Smooth muscle cell (in vitro differentiated cells): Measurements from ENCODE around the gene B4GALT5. TPM values are rescaled to one million over a fixed set of nuclear protein-coding genes. Genes with fewer than 3 reads are reported as not detected.
A peak's percentile ranks its signal among the peaks of the same experiment; 100 is the strongest.

Experiments used
- DNase-seq: peaks from one replicate; lab custom pipeline; 2025; ENCODE audit not compliant: unreplicated experiment; lab: John Stamatoyannopoulos, UW
- H2AFZ ChIP-seq: fragments of 200-600 bp; sonication (generic); 2 replicates; pipeline ENCODE4 v1.6.0; 2016; ENCODE audit warnings: antibody characterized with exemption, low read depth, mild to moderate bottlenecking
- H3F3A ChIP-seq: fragments of 200-600 bp; sonication (generic); 2 replicates; pipeline ENCODE4 v1.6.0; 2017; ENCODE audit warnings: antibody characterized with exemption, low read depth
- H3K27ac ChIP-seq: fragments of 200-600 bp; sonication (generic); 2 replicates; pipeline ENCODE4 v1.5.1; 2016; ENCODE audit warnings: low read depth, mild to moderate bottlenecking
- H3K27me3 ChIP-seq: fragments of 200-600 bp; sonication (generic); 2 replicates; pipeline ENCODE4 v1.6.1; 2016; ENCODE audit warnings: low read depth, mild to moderate bottlenecking
- H3K36me3 ChIP-seq: fragments of 200-600 bp; sonication (generic); 2 replicates; pipeline ENCODE4 v1.5.1; 2016; ENCODE audit warnings: low read depth
- H3K4me1 ChIP-seq: fragments of 200-600 bp; sonication (generic); 2 replicates; pipeline ENCODE4 v1.5.1; 2016; ENCODE audit warnings: low read depth
- H3K4me2 ChIP-seq: fragments of 200-600 bp; sonication (generic); 2 replicates; pipeline ENCODE4 v1.6.0; 2016; ENCODE audit warnings: mild to moderate bottlenecking
- H3K4me3 ChIP-seq: fragments of 200-600 bp; sonication (generic); 2 replicates; pipeline ENCODE4 v1.5.1; 2016; ENCODE audit warnings: mild to moderate bottlenecking
- H3K79me2 ChIP-seq: fragments of 200-600 bp; sonication (generic); 2 replicates; pipeline ENCODE4 v1.6.0; 2016; ENCODE audit warnings: low read depth, mild to moderate bottlenecking
- H3K9ac ChIP-seq: fragments of 200-600 bp; sonication (generic); 2 replicates; pipeline ENCODE4 v1.6.0; 2016; ENCODE audit warnings: low read depth
- H3K9me3 ChIP-seq: fragments of 200-600 bp; sonication (generic); replicated peaks from 2 replicates; pipeline ENCODE4 v1.5.1; 2016; ENCODE audit warnings: low read depth
- H4K20me1 ChIP-seq: fragments of 200-600 bp; sonication (generic); 2 replicates; pipeline ENCODE4 v1.6.0; 2016; ENCODE audit warnings: low read depth
- CTCF ChIP-seq: fragments of 200-600 bp; sonication (generic); IDR thresholded peaks from 2 replicates; pipeline ENCODE4 v1.5.1; 2017; ENCODE audit warnings: borderline replicate concordance, mild to moderate bottlenecking, antibody characterized with exemption; ENCODE audit not compliant: insufficient read depth, poor library complexity, severe bottlenecking
- WGBS: methylation state at CpG from one replicate; pipeline ENCODE4 v1.1.7; 2016; ENCODE audit warnings: low lambda C conversion rate; 5-methylcytosine and 5-hydroxymethylcytosine counted together
- polyA plus RNA-seq: library from polyadenylated mRNA; unstranded; fragments of >200 nt; fragmentation: Nextera tagmentation; extraction: Ambion mirVana; gene quantifications from 2 replicates; pipeline ENCODE4 v1.2.1, GENCODE V29; 2016
- total RNA-seq: library from RNA; depleted of rRNA; stranded (reverse); fragments of >200 nt; gene quantifications from 2 replicates; pipeline ENCODE4 v1.2.3, GENCODE V29; 2014

The B4GALT5 gene
- total and polyA plus RNA-seq, 2 experiments from 2014 or later: 8.2 to 26.0 TPM

GRCh38 chr20:49693435-49694171, 20.1 kb downstream of the B4GALT5 start:
- Histone ChIP-seq H3K9me3 (no peaks in the 10 kb centered on the region), H3K27me3 (no peaks in the 10 kb centered on the region), H3K4me1 (peaks cover 14% of the 10 kb centered on the region), H3K9ac (no peak overlapping the region), H4K20me1 (peaks cover 93% of the 10 kb centered on the region), H3F3A (no peaks in the 10 kb centered on the region), H3K4me2 (no peak overlapping the region), H3K36me3 (no peaks in the 10 kb centered on the region), H2AFZ (no peak overlapping the region), H3K4me3 (no peak overlapping the region), H3K27ac (peak overlapping the region; percentile 25), H3K79me2 (peaks cover 100% of the 10 kb centered on the region)
- DNase-seq: no peak
- no peak for TF ChIP-seq CTCF
- 79% methylated on average over 5 of the region's 5 CpGs for WGBS

GRCh38 chr20:49692941-49693340, 20.7 kb downstream of the B4GALT5 start:
- peaks cover 20% of the 10 kb centered on the region for H3K4me1 ChIP-seq
- H3K4me3 ChIP-seq: no peak overlapping the region
- H2AFZ ChIP-seq: no peak overlapping the region
- DNase-seq: no peak
- no peak overlapping the region for H3K9ac ChIP-seq
- peaks cover 2% of the 10 kb centered on the region for H3F3A ChIP-seq
- peak overlapping the region; percentile 25 for H3K27ac ChIP-seq
- H3K79me2 ChIP-seq: peaks cover 100% of the 10 kb centered on the region
- peaks cover 92% of the 10 kb centered on the region for H4K20me1 ChIP-seq
- no peak overlapping the region for H3K4me2 ChIP-seq
- TF ChIP-seq CTCF: no peak
- H3K9me3 ChIP-seq: no peaks in the 10 kb centered on the region
- 92% methylated on average over 3 of the region's 3 CpGs for WGBS
- no peaks in the 10 kb centered on the region for H3K36me3 ChIP-seq
- no peaks in the 10 kb centered on the region for H3K27me3 ChIP-seq

GRCh38 chr20:49691818-49692568, 21.7 kb downstream of the B4GALT5 start:
- H3K9ac ChIP-seq: no peak overlapping the region
- peaks cover 22% of the 10 kb centered on the region for H3K4me1 ChIP-seq
- 94% methylated on average over 5 of the region's 5 CpGs for WGBS
- peaks cover 5% of the 10 kb centered on the region for H3F3A ChIP-seq
- peaks cover 100% of the 10 kb centered on the region for H3K79me2 ChIP-seq
- H2AFZ ChIP-seq: no peak overlapping the region
- no peaks in the 10 kb centered on the region for H3K27me3 ChIP-seq
- no peak overlapping the region for H3K4me2 ChIP-seq
- peak overlapping the region; percentile 10 for H3K27ac ChIP-seq
- TF ChIP-seq CTCF: no peak
- no peak for DNase-seq
- H3K36me3 ChIP-seq: no peaks in the 10 kb centered on the region
- peaks cover 89% of the 10 kb centered on the region for H4K20me1 ChIP-seq
- H3K4me3 ChIP-seq: no peak overlapping the region
- H3K9me3 ChIP-seq: no peaks in the 10 kb centered on the region
